SKM-1 treated with dmso at 0.1 percent for 144 hours (cell line): ENCODE data around the gene HHAT.
A peak's percentile ranks its signal among the peaks of the same experiment; 100 is the strongest.

Experiments
- DNase-seq: peaks from one replicate; lab custom pipeline; 2025; ENCODE audit not compliant: unreplicated experiment; lab: John Stamatoyannopoulos, UW

Gene HHAT

GRCh38 chr1:210532223-210532598 is 203.5 kb downstream of the HHAT start:
- DNase-seq = no peak

DNA sequence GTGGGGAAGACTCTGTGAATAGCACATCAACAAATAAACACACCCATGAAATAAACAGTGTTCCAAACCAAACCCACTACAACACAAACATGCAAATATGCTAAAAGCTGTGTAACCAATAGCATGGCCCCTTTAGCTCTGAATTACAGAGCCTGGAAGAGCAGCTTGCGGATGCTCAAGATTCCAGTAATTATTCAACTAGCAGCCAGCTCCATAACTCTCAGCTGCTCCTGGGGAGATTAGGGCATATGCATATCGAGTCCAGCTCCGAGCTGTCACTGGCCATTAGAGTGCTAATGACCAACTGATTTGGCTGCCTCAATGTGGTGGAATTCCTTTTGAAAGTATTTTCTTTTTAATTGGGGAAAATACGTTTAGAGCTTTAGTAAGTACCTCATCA is 207.1 kb downstream of the HHAT start:
- DNase-seq = no peak

DNA sequence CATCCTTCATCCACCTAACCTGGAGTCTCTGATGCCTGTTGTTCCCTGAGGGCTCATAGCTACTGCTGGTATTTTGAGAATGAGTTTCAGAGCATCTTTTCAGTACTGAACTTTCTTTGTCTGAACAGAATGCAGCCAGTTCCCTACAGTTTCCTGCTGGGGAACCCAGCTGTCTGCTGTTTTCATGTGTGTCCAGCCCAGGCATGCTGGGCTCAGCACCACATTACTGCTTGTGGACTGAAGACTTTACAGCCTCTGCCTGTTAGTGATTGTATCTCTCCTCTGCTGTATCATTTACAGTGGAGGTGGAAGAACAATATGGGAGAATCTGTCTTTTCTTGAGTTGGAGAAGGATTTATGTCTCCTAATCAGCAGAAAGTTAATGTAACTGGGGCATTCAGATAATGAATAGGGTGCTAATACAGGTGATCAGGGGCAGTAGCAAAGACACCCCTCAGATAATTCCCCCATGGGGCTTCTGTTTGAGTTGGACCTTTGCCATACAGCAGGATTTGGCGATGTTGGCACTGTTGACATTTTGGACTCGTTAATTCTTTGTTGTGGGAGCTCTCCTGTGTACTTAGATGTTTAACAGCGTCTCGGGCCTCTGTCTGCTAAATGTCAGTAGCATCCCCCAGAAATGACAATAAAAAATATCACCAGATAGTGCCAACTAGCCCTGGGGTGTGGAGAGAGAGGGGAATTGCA is 207.7 kb downstream of the HHAT start:
- no peak for DNase-seq

DNA sequence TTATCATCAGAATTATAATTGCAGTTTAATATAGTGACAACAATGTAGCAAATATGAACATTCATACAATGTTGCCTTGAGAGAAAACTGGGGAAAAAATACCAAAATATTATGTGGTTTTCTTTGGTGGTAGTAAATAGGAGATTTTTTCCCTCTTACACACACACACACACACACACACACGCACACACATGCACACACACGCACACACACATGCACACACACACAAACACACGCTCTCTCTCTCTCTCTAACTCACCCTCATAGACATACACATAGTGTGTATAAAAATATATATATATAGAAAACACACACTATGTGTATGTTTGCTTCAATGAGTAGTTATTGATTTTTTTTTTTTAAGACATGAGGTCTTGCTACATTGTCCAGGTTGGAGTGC is 211.6 kb downstream of the HHAT start:
- DNase-seq = no peak

GRCh38 chr1:210541680-210542358 is 213.1 kb downstream of the HHAT start:
- no peak for DNase-seq

DNA sequence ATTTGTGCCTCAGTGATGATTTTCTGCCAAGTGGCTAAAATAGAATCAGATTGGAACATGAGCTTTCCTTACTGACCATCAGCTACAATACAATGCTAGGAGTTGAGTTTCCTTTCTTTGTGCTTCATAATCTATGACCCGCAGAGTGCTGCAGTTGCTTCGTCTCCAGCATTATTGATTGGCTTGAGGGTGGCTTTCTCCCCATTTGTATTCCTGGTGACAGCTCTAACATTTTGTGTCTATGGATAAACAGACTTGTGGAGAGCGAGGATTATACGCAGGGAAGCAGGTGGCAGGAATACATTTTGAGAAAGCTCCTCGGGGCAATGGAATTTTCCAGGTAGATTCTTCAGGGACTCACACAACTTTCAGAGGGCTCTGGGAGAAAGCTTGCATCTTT is 223.2 kb downstream of the HHAT start:
- DNase-seq = no peak

DNA sequence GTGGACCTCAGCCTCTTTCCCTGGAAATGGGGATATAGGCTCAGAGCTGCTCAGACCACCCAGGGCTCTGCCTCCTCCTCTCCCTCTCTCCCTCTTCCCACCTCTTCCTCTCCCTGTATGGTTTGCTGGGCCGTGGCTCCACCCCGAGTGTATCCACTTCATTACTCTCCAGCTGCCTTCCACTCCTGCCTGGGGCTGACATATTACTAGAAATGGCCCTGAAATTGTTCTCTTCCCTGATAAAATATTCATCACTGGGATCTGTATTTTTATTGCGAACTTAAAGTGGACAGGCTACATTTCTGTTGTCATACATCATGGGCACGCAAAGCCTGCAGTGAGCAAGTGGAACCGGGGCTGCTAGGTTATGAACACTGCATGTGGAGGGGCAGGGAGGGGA is 225.0 kb downstream of the HHAT start:
- DNase-seq = no peak

- no peak for DNase-seq
These were observed 225.7 kb downstream of the HHAT start for GRCh38 chr1:210554382-210554781.

DNA sequence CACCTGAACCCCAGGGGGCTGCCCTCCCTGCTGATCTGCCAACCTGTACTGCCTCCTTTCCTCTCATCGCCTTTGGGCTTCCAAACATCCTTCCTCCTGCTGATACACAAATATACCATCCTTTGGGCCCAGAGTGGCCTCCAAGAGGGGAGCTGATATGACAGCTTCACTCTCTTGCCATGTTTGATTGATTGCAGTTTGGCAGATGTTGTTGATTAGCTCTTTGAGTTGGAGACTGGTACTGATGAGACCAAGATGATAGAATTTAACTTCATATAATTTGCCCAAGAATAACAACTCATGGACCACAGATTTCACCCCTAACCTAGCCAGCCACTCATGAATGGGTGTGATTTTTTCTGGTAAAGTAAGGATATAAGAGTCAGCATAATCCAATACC is 227.8 kb downstream of the HHAT start:
- no peak for DNase-seq

- DNase-seq = no peak
These were observed 228.8 kb downstream of the HHAT start for GRCh38 chr1:210557426-210558077.

DNA sequence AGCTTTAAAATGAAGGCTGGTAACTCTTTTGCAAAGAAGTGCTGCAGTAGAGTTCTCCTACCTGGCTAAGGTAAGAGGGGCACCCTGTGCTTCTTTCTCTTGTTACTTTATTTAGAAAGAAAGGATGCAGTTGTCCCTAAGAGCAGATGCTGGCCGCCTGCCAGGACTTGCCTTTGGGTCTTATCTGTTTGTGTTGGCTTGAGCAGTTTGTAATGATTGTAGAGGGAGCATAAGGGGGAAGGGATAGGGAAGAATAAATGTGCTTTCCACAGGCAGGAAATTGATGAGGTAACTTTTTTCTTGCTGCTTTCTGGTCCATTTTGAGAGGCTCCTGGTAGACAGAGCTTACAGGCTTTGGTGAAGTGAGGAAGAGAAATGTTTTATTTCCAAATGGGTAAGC is 229.6 kb downstream of the HHAT start:
- peak; percentile 15 for DNase-seq

DNA sequence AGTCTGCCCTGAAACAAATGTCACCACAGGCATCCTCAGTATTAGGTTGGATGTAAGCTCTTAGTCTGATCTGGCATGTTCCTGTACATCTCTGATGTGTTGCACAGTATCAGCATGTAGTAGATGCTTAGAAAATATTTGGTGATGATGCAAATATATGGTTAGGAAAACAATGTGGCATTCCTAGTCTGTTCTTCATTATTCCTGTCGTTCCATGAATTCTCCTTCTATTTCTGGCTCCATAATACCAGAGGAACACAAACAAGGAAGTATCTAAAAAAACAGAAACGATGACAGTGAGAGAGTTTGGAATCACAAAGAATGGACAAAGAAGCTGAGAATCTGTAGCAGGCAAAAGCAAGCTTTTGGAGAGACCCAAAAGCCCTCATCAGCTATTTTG is 236.6 kb downstream of the HHAT start:
- DNase-seq = no peak

- no peak for DNase-seq
These were observed 239.9 kb downstream of the HHAT start for GRCh38 chr1:210568631-210569030.

GRCh38 chr1:210570116-210570515 is 241.4 kb downstream of the HHAT start:
- DNase-seq = no peak

GRCh38 chr1:210571356-210572284 is 242.9 kb downstream of the HHAT start:
- no peak for DNase-seq

- no peak for DNase-seq
These were observed 244.4 kb downstream of the HHAT start for GRCh38 chr1:210573141-210573540.

DNA sequence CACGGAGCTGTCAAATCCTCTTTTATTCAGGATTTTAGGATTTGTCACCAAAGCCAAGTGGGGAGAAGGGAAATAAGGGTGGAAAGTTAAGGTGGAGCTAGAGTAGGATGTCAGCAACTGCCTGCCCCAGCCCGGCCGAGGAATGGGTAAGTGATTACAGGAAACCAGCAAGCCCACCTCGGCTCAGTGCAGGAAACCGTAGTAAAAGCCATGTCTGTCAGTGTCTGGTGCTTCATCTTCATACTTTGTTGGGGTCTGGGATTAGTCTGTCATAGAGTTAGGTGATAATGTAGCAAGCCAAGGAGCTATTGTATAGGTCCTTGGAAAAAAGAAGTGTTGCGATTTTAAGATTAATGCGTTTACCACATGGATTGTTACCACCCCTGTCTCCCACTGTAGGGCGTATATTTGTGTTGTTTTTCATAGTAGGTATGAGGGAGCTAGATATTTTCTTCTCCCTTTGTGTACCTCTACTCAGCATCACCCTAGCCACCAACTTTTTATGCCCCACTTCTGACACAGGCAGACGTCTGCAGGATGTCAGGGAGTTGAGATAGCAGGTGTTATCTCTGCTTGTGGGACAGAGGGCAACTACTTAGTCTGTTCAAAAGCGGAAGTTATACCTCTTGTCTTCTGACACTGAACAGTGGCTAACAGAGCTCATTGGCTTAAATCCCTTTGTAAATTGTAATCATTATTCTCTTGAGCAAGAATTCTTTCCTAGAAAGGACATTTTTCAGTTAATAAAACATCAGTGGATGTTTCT is 253.7 kb downstream of the HHAT start:
- DNase-seq = no peak

DNA sequence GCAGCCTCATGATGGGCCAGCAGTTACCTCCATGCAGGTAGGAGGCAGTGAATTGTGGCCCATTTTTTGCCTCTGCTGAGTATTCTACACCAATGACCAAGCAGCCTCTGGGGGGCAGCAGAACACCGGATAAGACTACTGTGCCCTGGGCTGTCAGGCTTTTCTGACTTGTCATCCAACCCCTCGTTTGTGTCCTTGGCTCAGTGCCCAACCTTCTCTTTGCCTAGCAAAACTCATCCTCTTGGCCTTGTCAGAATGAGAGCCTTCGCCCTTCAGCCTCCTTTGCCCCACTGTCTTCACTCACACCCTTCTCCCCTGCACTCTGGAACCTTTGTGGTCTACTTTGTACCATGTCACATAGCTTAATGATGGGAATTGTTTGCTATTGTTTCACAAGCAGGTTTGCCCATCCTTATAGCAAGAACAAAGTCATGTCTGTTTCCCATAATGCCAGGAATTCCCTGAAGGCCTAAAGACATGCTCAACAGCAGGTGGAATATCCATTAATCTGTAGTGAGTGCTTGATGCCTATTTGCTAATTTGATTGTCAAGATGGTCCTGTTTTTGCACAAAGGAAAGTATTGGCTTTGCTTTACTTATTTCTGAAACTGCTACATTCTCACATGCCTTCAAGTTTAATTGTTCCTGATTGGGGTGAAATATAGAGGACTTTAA is 255.9 kb downstream of the HHAT start:
- peak; percentile 66 for DNase-seq

DNA sequence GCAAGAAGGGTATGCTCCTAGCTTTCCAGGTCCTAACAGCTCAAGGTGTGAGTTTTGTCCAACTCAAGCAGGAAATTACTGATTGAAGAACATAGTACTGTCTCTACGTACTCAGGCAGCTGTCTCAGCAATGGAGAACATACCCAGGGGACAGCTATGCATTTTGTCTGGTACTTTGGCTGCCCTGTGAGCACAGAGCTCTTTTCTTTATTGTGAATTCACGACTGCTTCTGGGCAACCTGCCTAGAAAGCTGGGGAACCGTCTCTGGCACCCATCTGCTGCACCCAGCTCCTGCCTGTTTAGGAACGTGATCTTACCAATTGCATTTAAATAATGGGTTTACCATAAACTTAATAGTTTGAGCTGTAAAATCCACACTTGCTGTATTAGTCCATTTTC is 258.1 kb downstream of the HHAT start:
- DNase-seq = no peak

DNA sequence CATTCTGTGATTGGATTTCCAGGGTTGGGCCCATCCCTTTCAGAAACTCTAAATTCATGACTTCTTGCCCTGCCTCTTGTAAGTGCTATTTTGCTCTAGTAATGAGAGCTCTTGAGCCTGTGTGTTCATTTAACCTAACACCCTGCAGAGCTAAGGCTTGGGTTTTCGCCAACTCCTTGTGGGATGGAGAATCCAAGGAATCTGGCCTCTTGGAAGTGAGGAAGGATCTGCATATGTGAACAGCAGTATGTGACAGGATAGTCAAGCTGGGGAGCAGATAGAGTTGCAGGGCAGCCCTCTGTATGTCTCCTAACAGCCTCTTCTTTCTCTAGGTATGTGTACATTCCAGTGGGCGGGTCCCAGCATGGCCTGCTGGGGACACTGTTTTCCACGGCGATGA is 258.9 kb downstream of the HHAT start:
- no peak for DNase-seq
